ENCODE data around the gene MYO6.
"Not testable (repeated sequence)": the region's sequence is repeated elsewhere in the genome, so short reads cannot be mapped to it uniquely, and the experiment has no call there.

MYO6 gene
- total RNA-seq: 5.5 to 11.8 reads per million in 2 experiments

- peak; percentile 19 for DNase-seq (ENCODE audit: low read depth)
Observed at GRCh38 chr6:75748743-75749538, at the start of gene MYO6. Gene MYO6 (plus strand): TSS chr6:75749239. CDS start chr6:75817548, 68,309 bp downstream.

- not testable (repeated sequence) for DNase-seq (ENCODE audit: low read depth)
Observed at GRCh38 chr6:75708334-75708733, 40.7 kb upstream of the MYO6 start.

- DNase-seq (ENCODE audit: low read depth): no peak
Observed at GRCh38 chr6:75711173-75711572, 37.9 kb upstream of the MYO6 start.

GRCh38 chr6:75719133-75719532 lies 29.9 kb upstream of the MYO6 start:
- DNase-seq (ENCODE audit: low read depth): no peak

GRCh38 chr6:75723382-75723781 lies 25.7 kb upstream of the MYO6 start:
- DNase-seq (ENCODE audit: low read depth): no peak

GRCh38 chr6:75727206-75727605 lies 21.8 kb upstream of the MYO6 start:
- no peak for DNase-seq (ENCODE audit: low read depth)

- not testable (repeated sequence) for DNase-seq (ENCODE audit: low read depth)
Observed at GRCh38 chr6:75731029-75731428, 18.0 kb upstream of the MYO6 start.

- no peak for DNase-seq (ENCODE audit: low read depth)
Observed at GRCh38 chr6:75735491-75736186, 13.4 kb upstream of the MYO6 start.

- DNase-seq (ENCODE audit: low read depth): no peak
Observed at GRCh38 chr6:75743971-75744370, 5.1 kb upstream of the MYO6 start.

GRCh38 chr6:75745404-75745803 lies 3.6 kb upstream of the MYO6 start:
- no peak for DNase-seq (ENCODE audit: low read depth)

- no peak for DNase-seq (ENCODE audit: low read depth)
Observed at GRCh38 chr6:75746221-75746620, 2.8 kb upstream of the MYO6 start.

GRCh38 chr6:75747152-75747992 lies 1.7 kb upstream of the MYO6 start:
- DNase-seq (ENCODE audit: low read depth): no peak

GRCh38 chr6:75748003-75748742 lies 866 bp upstream of the MYO6 start:
- DNase-seq (ENCODE audit: low read depth): no peak

- DNase-seq (ENCODE audit: low read depth): no peak
Observed at GRCh38 chr6:75751443-75751842, 2.4 kb downstream of the MYO6 start.

GRCh38 chr6:75752365-75752764 lies 3.3 kb downstream of the MYO6 start:
- no peak for DNase-seq (ENCODE audit: low read depth)

GRCh38 chr6:75755704-75756103 lies 6.7 kb downstream of the MYO6 start:
- no peak for DNase-seq (ENCODE audit: low read depth)

GRCh38 chr6:75757295-75757694 lies 8.3 kb downstream of the MYO6 start:
- no peak for DNase-seq (ENCODE audit: low read depth)

- DNase-seq (ENCODE audit: low read depth): no peak
Observed at GRCh38 chr6:75758061-75758460, 9.0 kb downstream of the MYO6 start.

GRCh38 chr6:75759207-75759606 lies 10.2 kb downstream of the MYO6 start:
- no peak for DNase-seq (ENCODE audit: low read depth)

- DNase-seq (ENCODE audit: low read depth): no peak
Observed at GRCh38 chr6:75760320-75760719, 11.3 kb downstream of the MYO6 start.

GRCh38 chr6:75761489-75761888 lies 12.4 kb downstream of the MYO6 start:
- DNase-seq (ENCODE audit: low read depth): no peak

GRCh38 chr6:75762063-75762462 lies 13.0 kb downstream of the MYO6 start:
- no peak for DNase-seq (ENCODE audit: low read depth)
